HCT116 (cell line): ENCODE data around the gene KRTAP6-3. TPM values are rescaled to one million over a fixed set of nuclear protein-coding genes. Genes with fewer than 3 reads are reported as not detected.

Source experiments
- ATAC-seq: fragments of 200-7000 bp; cut with Tn5 transposase; 2 replicates; pipeline ENCODE4 v1.9.1; 2020; ENCODE audit warnings: mild to moderate bottlenecking, moderate library complexity
- BruUV-seq: library from RNA; stranded (reverse); fragments of 400-500 nt; replicated peaks from 2 replicates; lab custom pipeline; 2021; lab: Mats Ljungman, UMichigan
- CTCF ChIA-PET: fragments of 300-600 bp; sonication (Branson Sonifier 250); formaldehyde crosslinking; loops from one replicate; lab custom pipeline; 2021; ENCODE audit warnings: antibody characterized with exemption; lab: Charles Lee
- POLR2A ChIA-PET: fragments of 300-600, 350-600 bp; sonication (Branson Sonifier 250); formaldehyde crosslinking; loops from one replicate; lab custom pipeline; 2021; ENCODE audit warnings: antibody characterized with exemption; lab: Charles Lee
- RAD21 ChIA-PET, 2 experiments: fragments of 300-600 bp; sonication (Branson Sonifier 250); formaldehyde crosslinking; loops; one replicate each; lab custom pipeline; 2023; ENCODE audit warnings: low total read pairs in 2 of 2; ENCODE audit not compliant: uncharacterized antibody in 2 of 2, unreplicated experiment in 2 of 2, low non-redundant PET in 1 of 2; lab: Charles Lee
- DNase-seq: peaks from one replicate; pipeline ENCODE4 v3.0.0-alpha.2; 2010; ENCODE audit warnings: low read depth, low spot score
- H2AFZ ChIP-seq: fragments of 200-600 bp; shearing (Covaris generic), sonication (generic); 2 replicates; pipeline ENCODE4 v1.6.1; 2017; ENCODE audit warnings: low read depth, mixed run types, mixed read lengths, antibody characterized with exemption, low read length; ENCODE audit not compliant: poor library complexity, severe bottlenecking
- H3K27ac ChIP-seq: 2 replicates; pipeline ENCODE4 v1.5.1; 2012; ENCODE audit warnings: low read depth, low read length
- H3K27me3 ChIP-seq: fragments of 200-600 bp; sonication (generic); 2 replicates; pipeline ENCODE4 v1.6.1; 2016; ENCODE audit warnings: mixed run types, low read length, mixed read lengths; ENCODE audit not compliant: insufficient read depth
- H3K36me3 ChIP-seq, 2 experiments: fragments of 200-500 bp in 1 of 2; fragments of 200-600 bp in 1 of 2; sonication (Bioruptor generic) in 1 of 2; sonication (generic) in 1 of 2; 2 replicates each; pipeline versions ENCODE4 v1.5.1 to v1.6.1; 2014 to 2016; ENCODE audit warnings: low read length in 2 of 2, inconsistent platforms in 1 of 2, mixed read lengths in 1 of 2, mixed run types in 1 of 2; ENCODE audit not compliant: insufficient read depth in 2 of 2, control insufficient read depth in 1 of 2
- H3K4me1 ChIP-seq, 2 experiments: fragments of 200-600 bp in 1 of 2; sonication (generic) in 1 of 2; 2 replicates each; pipeline versions ENCODE4 v1.5.1 to v1.6.1; 2012 to 2017; ENCODE audit warnings: low read length in 2 of 2, inconsistent platforms in 1 of 2, mild to moderate bottlenecking in 1 of 2, mixed read lengths in 1 of 2, mixed run types in 1 of 2, moderate library complexity in 1 of 2; ENCODE audit not compliant: insufficient read depth in 2 of 2, control insufficient read depth in 1 of 2
- H3K4me2 ChIP-seq: fragments of 200-600 bp; sonication (generic); 2 replicates; pipeline ENCODE4 v1.6.1; 2017; ENCODE audit warnings: mixed run types, low read length, mixed read lengths
- H3K4me3 ChIP-seq, 2 experiments: fragments of 200-600 bp in 1 of 2; sonication (generic) in 1 of 2; replicated peaks in 1 of 2; 2 replicates each; pipeline ENCODE4 v1.5.1; 2011 to 2016; ENCODE audit warnings: low read length in 2 of 2, control low read depth in 1 of 2, low read depth in 1 of 2, mild to moderate bottlenecking in 1 of 2, mixed read lengths in 1 of 2, mixed run types in 1 of 2
- H3K79me2 ChIP-seq: fragments of 200-600 bp; sonication (generic); 2 replicates; pipeline ENCODE4 v1.6.1; 2017; ENCODE audit warnings: mild to moderate bottlenecking, mixed run types, low read length, moderate library complexity, mixed read lengths; ENCODE audit not compliant: insufficient read depth
- H3K9ac ChIP-seq: fragments of 200-600 bp; sonication (generic); 2 replicates; pipeline ENCODE4 v1.6.1; 2016; ENCODE audit warnings: low read length, mixed read lengths
- H3K9me2 ChIP-seq: fragments of 200-600 bp; sonication (generic), shearing (Covaris generic); 2 replicates; pipeline ENCODE4 v1.6.1; 2017; ENCODE audit warnings: mixed run types, mild to moderate bottlenecking, moderate library complexity; ENCODE audit not compliant: insufficient read depth
- H3K9me3 ChIP-seq, 2 experiments: fragments of 200-500 bp in 1 of 2; fragments of 200-600 bp in 1 of 2; sonication (Bioruptor generic) in 1 of 2; sonication (generic) in 1 of 2; 2 replicates each; pipeline ENCODE4 v1.6.1; 2014 to 2017; ENCODE audit warnings: low read length in 2 of 2, mixed read lengths in 2 of 2, inconsistent platforms in 1 of 2, low read depth in 1 of 2, mild to moderate bottlenecking in 1 of 2, mixed run types in 1 of 2, moderate library complexity in 1 of 2; ENCODE audit not compliant: control insufficient read depth in 1 of 2, insufficient read depth in 1 of 2
- H4K20me1 ChIP-seq: fragments of 200-600 bp; sonication (generic), shearing (Covaris generic); 2 replicates; pipeline ENCODE4 v1.6.1; 2017; ENCODE audit warnings: mixed run types, mild to moderate bottlenecking, moderate library complexity; ENCODE audit not compliant: insufficient read depth
- ATF3 ChIP-seq: IDR thresholded peaks from 2 replicates; pipeline ENCODE4 v1.6.1; 2012
- CTCF ChIP-seq, 3 experiments: fragments of 200-600 bp in 1 of 3; sonication (generic) in 1 of 3; IDR thresholded peaks in 2 of 3; conservative IDR thresholded peaks in 1 of 3; 2 replicates each; pipeline ENCODE4 v1.5.1; 2012 to 2017; ENCODE audit warnings: low read depth in 2 of 3, low read length in 2 of 3, antibody characterized with exemption in 1 of 3, borderline replicate concordance in 1 of 3, control low read depth in 1 of 3, mild to moderate bottlenecking in 1 of 3, mixed read lengths in 1 of 3, mixed run types in 1 of 3, moderate library complexity in 1 of 3; ENCODE audit not compliant: insufficient read depth in 1 of 3
- EGR1 ChIP-seq: IDR thresholded peaks from 2 replicates; pipeline ENCODE4 v1.6.1; 2012; ENCODE audit warnings: low read depth
- ELF1 ChIP-seq: IDR thresholded peaks from 2 replicates; pipeline ENCODE4 v1.6.1; 2012; ENCODE audit warnings: low read depth, borderline replicate concordance
- EZH2 ChIP-seq: fragments of 200-600 bp; sonication (generic); IDR thresholded peaks from 2 replicates; pipeline ENCODE4 v1.6.1; 2017; ENCODE audit warnings: antibody characterized with exemption, mixed run types
- FOSL1 ChIP-seq: IDR thresholded peaks from 2 replicates; pipeline ENCODE4 v1.6.1; 2012; ENCODE audit warnings: low read depth
- MAX ChIP-seq: IDR thresholded peaks from 2 replicates; pipeline ENCODE4 v1.6.1; 2012
- POLR2AphosphoS5 ChIP-seq: IDR thresholded peaks from 2 replicates; pipeline ENCODE4 v1.6.1; 2011; ENCODE audit warnings: mild to moderate bottlenecking, low read depth, low read length, moderate library complexity
- SP1 ChIP-seq: IDR thresholded peaks from 2 replicates; pipeline ENCODE4 v1.6.1; 2012; ENCODE audit warnings: low read depth
- TCF7L2 ChIP-seq: IDR thresholded peaks from 2 replicates; pipeline ENCODE4 v1.7.0; 2011; ENCODE audit warnings: borderline replicate concordance, inconsistent platforms; ENCODE audit not compliant: insufficient read depth, insufficient read length; ENCODE audit errors: extremely low read depth
- YY1 ChIP-seq: IDR thresholded peaks from 2 replicates; pipeline ENCODE4 v1.6.1; 2011; ENCODE audit warnings: low read length, low read depth, moderate library complexity, mild to moderate bottlenecking; ENCODE audit not compliant: insufficient replicate concordance; ENCODE audit errors: extremely low read depth
- ZFX ChIP-seq: fragments of 450-650 bp; IDR thresholded peaks from 2 replicates; pipeline ENCODE4 v1.6.1; 2017
- intact Hi-C: fragments of 100-400 bp; cut with micrococcal nuclease; formaldehyde crosslinking; loops from 2 replicates; pipeline ENCODE4 v1.10.0; 2022
- total RNA-seq: library from RNA; stranded (reverse); gene quantifications from one replicate; pipeline ENCODE4 v1.2.1, GENCODE V29; 2021; ENCODE audit not compliant: unreplicated experiment
- TF ChIP-seq, protein P1 (sequence below): IDR thresholded peaks from 2 replicates; pipeline ENCODE4 v1.6.1; 2012; ENCODE audit warnings: low read depth

KRTAP6-3 gene
- total RNA-seq, 1 experiment from 2014 or later = not detected

DNA sequence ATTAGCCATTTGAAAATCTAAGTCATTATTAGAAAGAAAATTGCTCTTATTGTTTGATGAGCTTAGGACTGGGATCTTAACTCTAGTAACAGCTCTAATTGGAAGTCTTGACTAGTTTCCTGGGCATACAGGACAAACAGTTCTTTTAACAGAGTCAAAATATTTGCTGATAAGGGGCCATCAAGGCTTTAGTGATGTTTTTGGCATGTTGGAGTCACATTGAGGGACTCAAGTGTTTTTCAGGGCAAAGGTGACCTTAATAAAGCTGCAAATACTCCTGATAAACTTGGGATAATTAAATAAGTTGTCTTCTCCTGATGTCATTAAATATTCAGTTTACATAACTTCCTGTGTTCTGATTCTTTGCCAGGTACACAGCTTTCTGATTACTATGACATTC, 24.6 kb upstream of the KRTAP6-3 start:
- Histone ChIP-seq H3K9ac (no peak overlapping the region), H3K27me3 (no peaks in the 10 kb centered on the region), H2AFZ (no peak overlapping the region), H3K9me3 (peaks cover 4 to 26% of the 10 kb centered on the region in 2 experiments; a peak in 3 of 4 replicates), H3K79me2 (no peaks in the 10 kb centered on the region), H3K27ac (no peak overlapping the region), H3K4me2 (no peak overlapping the region), H3K4me1 (no peaks in the 10 kb centered on the region), H3K4me3 (no peak overlapping the region)
- CTCF ChIA-PET = no interaction called here
- DNase-seq = no peak
- no peak for ATAC-seq
- BruUV-seq = no TSS peak
- intact Hi-C loops = no loop called here
- TF ChIP-seq ZFX (no peak), TCF7L2 (no peak), SP1 (no peak), MAX (no peak), ATF3 (no peak), POLR2AphosphoS5 (no peak)
- TF ChIP-seq, all 23 proteins: peak for 0
- RAD21 ChIA-PET = no interaction called here
- POLR2A ChIA-PET = no interaction called here
- no peaks in the 10 kb centered on the region for H3K36me3 ChIP-seq
- no peaks in the 10 kb centered on the region for H3K9me2 ChIP-seq
- H4K20me1 ChIP-seq = no peaks in the 10 kb centered on the region

- DNase-seq (no peak), ATAC-seq (no peak)
- Histone ChIP-seq H3K36me3 (no peaks in the 10 kb centered on the region), H3K27ac (no peak overlapping the region), H2AFZ (no peak overlapping the region), H3K9me2 (no peaks in the 10 kb centered on the region), H3K4me1 (no peaks in the 10 kb centered on the region), H3K9me3 (peaks cover 22 to 29% of the 10 kb centered on the region in 2 experiments; a peak in 3 of 4 replicates), H3K4me2 (no peak overlapping the region), H3K27me3 (no peaks in the 10 kb centered on the region), H3K9ac (no peak overlapping the region), H3K4me3 (no peak overlapping the region), H3K79me2 (no peaks in the 10 kb centered on the region), H4K20me1 (no peaks in the 10 kb centered on the region)
- RAD21 ChIA-PET = no interaction called here
- intact Hi-C loops = no loop called here
- POLR2A ChIA-PET = no interaction called here
- TF ChIP-seq CTCF (IDR thresholded peaks at IDR 0.05 in 2 of 3, conservative IDR thresholded peaks at IDR 0.05 in 1 of 3; ENCODE audit: borderline replicate concordance in 1 of 3, insufficient read depth in 1 of 3, low read depth in 2 of 3, low read length in 2 of 3) = no peak
- TF ChIP-seq, protein P1, sequence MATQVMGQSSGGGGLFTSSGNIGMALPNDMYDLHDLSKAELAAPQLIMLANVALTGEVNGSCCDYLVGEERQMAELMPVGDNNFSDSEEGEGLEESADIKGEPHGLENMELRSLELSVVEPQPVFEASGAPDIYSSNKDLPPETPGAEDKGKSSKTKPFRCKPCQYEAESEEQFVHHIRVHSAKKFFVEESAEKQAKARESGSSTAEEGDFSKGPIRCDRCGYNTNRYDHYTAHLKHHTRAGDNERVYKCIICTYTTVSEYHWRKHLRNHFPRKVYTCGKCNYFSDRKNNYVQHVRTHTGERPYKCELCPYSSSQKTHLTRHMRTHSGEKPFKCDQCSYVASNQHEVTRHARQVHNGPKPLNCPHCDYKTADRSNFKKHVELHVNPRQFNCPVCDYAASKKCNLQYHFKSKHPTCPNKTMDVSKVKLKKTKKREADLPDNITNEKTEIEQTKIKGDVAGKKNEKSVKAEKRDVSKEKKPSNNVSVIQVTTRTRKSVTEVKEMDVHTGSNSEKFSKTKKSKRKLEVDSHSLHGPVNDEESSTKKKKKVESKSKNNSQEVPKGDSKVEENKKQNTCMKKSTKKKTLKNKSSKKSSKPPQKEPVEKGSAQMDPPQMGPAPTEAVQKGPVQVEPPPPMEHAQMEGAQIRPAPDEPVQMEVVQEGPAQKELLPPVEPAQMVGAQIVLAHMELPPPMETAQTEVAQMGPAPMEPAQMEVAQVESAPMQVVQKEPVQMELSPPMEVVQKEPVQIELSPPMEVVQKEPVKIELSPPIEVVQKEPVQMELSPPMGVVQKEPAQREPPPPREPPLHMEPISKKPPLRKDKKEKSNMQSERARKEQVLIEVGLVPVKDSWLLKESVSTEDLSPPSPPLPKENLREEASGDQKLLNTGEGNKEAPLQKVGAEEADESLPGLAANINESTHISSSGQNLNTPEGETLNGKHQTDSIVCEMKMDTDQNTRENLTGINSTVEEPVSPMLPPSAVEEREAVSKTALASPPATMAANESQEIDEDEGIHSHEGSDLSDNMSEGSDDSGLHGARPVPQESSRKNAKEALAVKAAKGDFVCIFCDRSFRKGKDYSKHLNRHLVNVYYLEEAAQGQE = no peak
- no peak for TF ChIP-seq MAX
- no peak for TF ChIP-seq YY1
- TF ChIP-seq EGR1 = no peak
- TF ChIP-seq EZH2 = no peak
- TF ChIP-seq ELF1 = no peak
- no peak for TF ChIP-seq TCF7L2
- TF ChIP-seq FOSL1 = no peak
- CTCF ChIA-PET = no interaction called here
- BruUV-seq = no TSS peak
Observed at GRCh38 chr21:30577766-30578165, 14.5 kb upstream of the KRTAP6-3 start.
